Fibroblast of lung (primary cell): ENCODE results near the gene DHRS12. TPM values are rescaled to one million over a fixed set of nuclear protein-coding genes. Genes with fewer than 3 reads are reported as not detected.

Experiments
- DNase-seq, 2 donors: peaks; one replicate each; pipeline versions ENCODE4 v3.0.0 to v3.0.0-alpha.2; 2010; ENCODE audit warnings: low read depth in 2 of 2
- H2AFZ ChIP-seq: 2 replicates; pipeline ENCODE4 v1.5.1; 2012; ENCODE audit warnings: low read length, control low read depth, inconsistent platforms
- H3K27ac ChIP-seq: 2 replicates; pipeline ENCODE4 v1.5.1; 2011; ENCODE audit warnings: low read length, control low read depth; ENCODE audit not compliant: insufficient read depth
- H3K27me3 ChIP-seq: 2 replicates; pipeline ENCODE4 v1.5.1; 2011; ENCODE audit warnings: mild to moderate bottlenecking, low read length; ENCODE audit not compliant: control insufficient read depth, insufficient read depth
- H3K36me3 ChIP-seq: 2 replicates; pipeline ENCODE4 v1.5.1; 2011; ENCODE audit warnings: low read length; ENCODE audit not compliant: control insufficient read depth, insufficient read depth
- H3K4me1 ChIP-seq: 2 replicates; pipeline ENCODE4 v1.5.1; 2011; ENCODE audit warnings: low read length; ENCODE audit not compliant: control insufficient read depth, insufficient read depth; ENCODE audit errors: extremely low read depth
- H3K4me2 ChIP-seq: 2 replicates; pipeline ENCODE4 v1.5.1; 2011; ENCODE audit warnings: low read length, control low read depth; ENCODE audit not compliant: insufficient read depth; ENCODE audit errors: extremely low read depth
- H3K4me3 ChIP-seq, 4 experiments: fragments of 200-600 bp in 1 of 4; sonication (generic) in 1 of 4; replicated peaks in 1 of 4; 2 replicates each; pipeline ENCODE4 v1.5.1; 2011 to 2016; ENCODE audit warnings: low read length in 4 of 4, low read depth in 3 of 4, mild to moderate bottlenecking in 3 of 4, control low read depth in 2 of 4, inconsistent platforms in 1 of 4, mixed read lengths in 1 of 4; ENCODE audit not compliant: insufficient read depth in 1 of 4; ENCODE audit errors: control extremely low read depth in 1 of 4
- H3K79me2 ChIP-seq: 2 replicates; pipeline ENCODE4 v1.5.1; 2012; ENCODE audit warnings: mild to moderate bottlenecking, low read length, inconsistent platforms; ENCODE audit not compliant: control insufficient read depth, insufficient read depth
- H3K9ac ChIP-seq: 2 replicates; pipeline ENCODE4 v1.5.1; 2011; ENCODE audit warnings: mild to moderate bottlenecking, low read length, control low read depth; ENCODE audit not compliant: insufficient read depth
- H3K9me3 ChIP-seq: 2 replicates; pipeline ENCODE4 v1.5.1; 2012; ENCODE audit warnings: low read depth, low read length; ENCODE audit not compliant: control insufficient read depth, insufficient read depth
- H4K20me1 ChIP-seq: 2 replicates; pipeline ENCODE4 v1.5.1; 2011; ENCODE audit warnings: low read length; ENCODE audit not compliant: control insufficient read depth, insufficient read depth; ENCODE audit errors: extremely low read depth
- EZH2 ChIP-seq: IDR thresholded peaks from 2 replicates; pipeline ENCODE4 v1.5.1; 2012; ENCODE audit warnings: low read length, control low read depth, mild to moderate bottlenecking; ENCODE audit errors: missing control alignments
- polyA plus RNA-seq, 2 donors: library from polyadenylated mRNA; depleted of rRNA in 1 of 2; stranded (reverse) in 1 of 2; unstranded in 1 of 2; fragments of >200 nt; gene quantifications; 2 replicates each; pipeline ENCODE4 v1.2.1, GENCODE V29; 2011 to 2012; ENCODE audit warnings: missing spikeins in 1 of 2
- total RNA-seq: library from RNA; depleted of rRNA; stranded (reverse); fragments of >200 nt; gene quantifications from 2 replicates; pipeline ENCODE4 v1.2.1, GENCODE V29; 2014
- TF ChIP-seq, protein P1 (sequence below), 2 donors: IDR thresholded peaks in 1 of 2; conservative IDR thresholded peaks in 1 of 2; 1 replicate in 1 of 2; 2 replicates in 1 of 2; pipeline ENCODE4 v1.5.1; 2011 to 2012; ENCODE audit warnings: low read length in 2 of 2, control low read depth in 1 of 2, inconsistent platforms in 1 of 2, low read depth in 1 of 2, mild to moderate bottlenecking in 1 of 2

The DHRS12 gene
- total and polyA plus RNA-seq, 2 donors (not counting 1 experiment from before 2014, with no cell fraction given) = 5.7 to 6.1 TPM

- TF ChIP-seq EZH2 = no peak
- TF ChIP-seq, protein P1, sequence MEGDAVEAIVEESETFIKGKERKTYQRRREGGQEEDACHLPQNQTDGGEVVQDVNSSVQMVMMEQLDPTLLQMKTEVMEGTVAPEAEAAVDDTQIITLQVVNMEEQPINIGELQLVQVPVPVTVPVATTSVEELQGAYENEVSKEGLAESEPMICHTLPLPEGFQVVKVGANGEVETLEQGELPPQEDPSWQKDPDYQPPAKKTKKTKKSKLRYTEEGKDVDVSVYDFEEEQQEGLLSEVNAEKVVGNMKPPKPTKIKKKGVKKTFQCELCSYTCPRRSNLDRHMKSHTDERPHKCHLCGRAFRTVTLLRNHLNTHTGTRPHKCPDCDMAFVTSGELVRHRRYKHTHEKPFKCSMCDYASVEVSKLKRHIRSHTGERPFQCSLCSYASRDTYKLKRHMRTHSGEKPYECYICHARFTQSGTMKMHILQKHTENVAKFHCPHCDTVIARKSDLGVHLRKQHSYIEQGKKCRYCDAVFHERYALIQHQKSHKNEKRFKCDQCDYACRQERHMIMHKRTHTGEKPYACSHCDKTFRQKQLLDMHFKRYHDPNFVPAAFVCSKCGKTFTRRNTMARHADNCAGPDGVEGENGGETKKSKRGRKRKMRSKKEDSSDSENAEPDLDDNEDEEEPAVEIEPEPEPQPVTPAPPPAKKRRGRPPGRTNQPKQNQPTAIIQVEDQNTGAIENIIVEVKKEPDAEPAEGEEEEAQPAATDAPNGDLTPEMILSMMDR (conservative IDR thresholded peaks at IDR 0.05 in 1 of 2, IDR thresholded peaks at IDR 0.05 in 1 of 2; ENCODE audit: low read depth in 1 of 2, low read length in 2 of 2) = no peak
- Histone ChIP-seq H3K27me3 (peaks cover 10% of the 10 kb centered on the region), H3K36me3 (no peaks in the 10 kb centered on the region), H3K4me1 (no peaks in the 10 kb centered on the region), H3K9me3 (no peaks in the 10 kb centered on the region), H3K27ac (no peak overlapping the region), H3K4me3 (no peak overlapping the region), H4K20me1 (no peaks in the 10 kb centered on the region), H2AFZ (no peak overlapping the region), H3K4me2 (no peak overlapping the region), H3K9ac (no peak overlapping the region), H3K79me2 (no peaks in the 10 kb centered on the region)
- no peak for DNase-seq
These were observed 33.1 kb upstream of the DHRS12 start for GRCh38 chr13:51837016-51837415.

- DNase-seq = no peak
- H3K4me1 ChIP-seq = no peaks in the 10 kb centered on the region
- H3K9ac ChIP-seq = no peak overlapping the region
- H3K79me2 ChIP-seq = no peaks in the 10 kb centered on the region
- no peak overlapping the region for H3K4me2 ChIP-seq
- peaks cover 8% of the 10 kb centered on the region for H3K27me3 ChIP-seq
- H2AFZ ChIP-seq = no peak overlapping the region
- H3K4me3 ChIP-seq = no peak overlapping the region
- no peaks in the 10 kb centered on the region for H4K20me1 ChIP-seq
- no peaks in the 10 kb centered on the region for H3K9me3 ChIP-seq
- H3K27ac ChIP-seq = no peak overlapping the region
- no peak for TF ChIP-seq EZH2
- TF ChIP-seq, protein P1 (conservative IDR thresholded peaks at IDR 0.05 in 1 of 2, IDR thresholded peaks at IDR 0.05 in 1 of 2; ENCODE audit: low read depth in 1 of 2, low read length in 2 of 2) = no peak
- no peaks in the 10 kb centered on the region for H3K36me3 ChIP-seq
These were observed 30.7 kb upstream of the DHRS12 start for GRCh38 chr13:51834581-51835171.

GRCh38 chr13:51833980-51834379 lies 30.0 kb upstream of the DHRS12 start:
- Histone ChIP-seq H3K27ac (no peak overlapping the region), H3K4me1 (no peaks in the 10 kb centered on the region), H3K79me2 (no peaks in the 10 kb centered on the region), H3K9ac (no peak overlapping the region), H3K4me3 (no peak overlapping the region), H2AFZ (no peak overlapping the region), H3K4me2 (no peak overlapping the region), H3K36me3 (no peaks in the 10 kb centered on the region), H3K9me3 (no peaks in the 10 kb centered on the region), H4K20me1 (no peaks in the 10 kb centered on the region), H3K27me3 (peaks cover 11% of the 10 kb centered on the region)
- no peak for DNase-seq
- TF ChIP-seq, protein P1 (conservative IDR thresholded peaks at IDR 0.05 in 1 of 2, IDR thresholded peaks at IDR 0.05 in 1 of 2; ENCODE audit: low read depth in 1 of 2, low read length in 2 of 2) = no peak
- TF ChIP-seq EZH2 = no peak
